Cerebellar cortex (tissue), 1 donor: ENCODE data around the gene SH3RF2.
"Not testable (repeated sequence)": the region's sequence is repeated elsewhere in the genome, so short reads cannot be mapped to it uniquely, and the experiment has no call there.

ENCODE experiments used
- DNase-seq: peaks from one replicate; pipeline ENCODE4 v3.0.0-alpha.2; 2015; ENCODE audit warnings: low spot score

Gene SH3RF2

GRCh38 chr5:146084376-146084775 lies 148.0 kb downstream of the SH3RF2 start:
- no peak for DNase-seq

- no peak for DNase-seq
These were observed 151.7 kb downstream of the SH3RF2 start for GRCh38 chr5:146088098-146088497.

- DNase-seq, result no peak
These were observed 152.9 kb downstream of the SH3RF2 start for GRCh38 chr5:146089287-146089686.

GRCh38 chr5:146091881-146092280 lies 155.5 kb downstream of the SH3RF2 start:
- DNase-seq, result no peak

GRCh38 chr5:146098047-146098446 lies 161.7 kb downstream of the SH3RF2 start:
- no peak for DNase-seq

GRCh38 chr5:146101646-146102045 lies 165.3 kb downstream of the SH3RF2 start:
- DNase-seq, result no peak

GRCh38 chr5:146103594-146103993 lies 167.2 kb downstream of the SH3RF2 start:
- DNase-seq, result no peak

- no peak for DNase-seq
These were observed 169.1 kb downstream of the SH3RF2 start, which contains the start of gene PLAC8L1 for GRCh38 chr5:146105477-146105876. TSS of gene PLAC8L1 (minus strand) at chr5:146105577. CDS start at chr5:146104311, 1,266 bp downstream.

- no peak for DNase-seq
These were observed 171.5 kb downstream of the SH3RF2 start for GRCh38 chr5:146107901-146108300.

GRCh38 chr5:146108870-146109269 lies 172.5 kb downstream of the SH3RF2 start:
- DNase-seq, result not testable (repeated sequence)

GRCh38 chr5:146109379-146109778 lies 173.0 kb downstream of the SH3RF2 start:
- DNase-seq, result no peak

GRCh38 chr5:146111409-146111808 lies 175.0 kb downstream of the SH3RF2 start:
- DNase-seq, result no peak

- no peak for DNase-seq
These were observed 176.1 kb downstream of the SH3RF2 start for GRCh38 chr5:146112476-146112875.
